ENCODE measurements around the gene DPF3. TPM values are rescaled to one million over a fixed set of nuclear protein-coding genes. Genes with fewer than 3 reads are reported as not detected.

The DPF3 gene
- total RNA-seq, 1 experiment from 2014 or later = not detected

DNA sequence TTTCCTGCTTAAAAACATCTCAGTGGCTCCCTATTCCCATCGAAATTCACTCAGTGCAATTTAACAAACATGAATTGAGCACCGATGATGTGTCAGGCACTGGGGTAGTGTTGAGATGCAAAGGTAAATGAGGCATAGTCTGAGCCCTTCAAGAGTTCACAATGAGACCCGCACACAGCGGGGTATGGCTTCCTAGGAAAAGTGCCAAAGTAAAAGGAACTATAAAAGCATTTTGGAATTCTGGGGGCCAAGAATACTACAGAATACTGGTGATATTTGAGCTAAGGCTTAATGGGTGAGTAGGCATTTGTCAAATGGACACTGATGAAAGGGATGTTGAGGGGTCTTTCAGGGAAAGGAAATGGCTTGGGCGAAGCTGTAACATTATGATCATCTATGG lies 315.4 kb downstream of the DPF3 start:
- no peak for DNase-seq
- intact Hi-C loops (cut with micrococcal nuclease; ENCODE audit: unreplicated experiment) = no loop called here
- H3K4me2 ChIP-seq = no peak overlapping the region
- ChIA-PET POLR2A (ENCODE audit: unreplicated experiment) (no interaction called here), CTCF (no interaction called here)
- no peak for TF ChIP-seq EZH2 (IDR thresholded peaks at IDR 0.05; ENCODE audit: low read depth)
- TF ChIP-seq, protein P1, sequence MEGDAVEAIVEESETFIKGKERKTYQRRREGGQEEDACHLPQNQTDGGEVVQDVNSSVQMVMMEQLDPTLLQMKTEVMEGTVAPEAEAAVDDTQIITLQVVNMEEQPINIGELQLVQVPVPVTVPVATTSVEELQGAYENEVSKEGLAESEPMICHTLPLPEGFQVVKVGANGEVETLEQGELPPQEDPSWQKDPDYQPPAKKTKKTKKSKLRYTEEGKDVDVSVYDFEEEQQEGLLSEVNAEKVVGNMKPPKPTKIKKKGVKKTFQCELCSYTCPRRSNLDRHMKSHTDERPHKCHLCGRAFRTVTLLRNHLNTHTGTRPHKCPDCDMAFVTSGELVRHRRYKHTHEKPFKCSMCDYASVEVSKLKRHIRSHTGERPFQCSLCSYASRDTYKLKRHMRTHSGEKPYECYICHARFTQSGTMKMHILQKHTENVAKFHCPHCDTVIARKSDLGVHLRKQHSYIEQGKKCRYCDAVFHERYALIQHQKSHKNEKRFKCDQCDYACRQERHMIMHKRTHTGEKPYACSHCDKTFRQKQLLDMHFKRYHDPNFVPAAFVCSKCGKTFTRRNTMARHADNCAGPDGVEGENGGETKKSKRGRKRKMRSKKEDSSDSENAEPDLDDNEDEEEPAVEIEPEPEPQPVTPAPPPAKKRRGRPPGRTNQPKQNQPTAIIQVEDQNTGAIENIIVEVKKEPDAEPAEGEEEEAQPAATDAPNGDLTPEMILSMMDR (conservative IDR thresholded peaks at IDR 0.05) = no peak
- no peaks in the 10 kb centered on the region for H3K36me3 ChIP-seq (ENCODE audit: low read depth)
- no peaks in the 10 kb centered on the region for H3K9me2 ChIP-seq (ENCODE audit: insufficient read depth)
- H3K79me2 ChIP-seq (ENCODE audit: low read depth) = no peaks in the 10 kb centered on the region
- no TSS peak for BruUV-seq (replicated peaks)
- H3F3A ChIP-seq (ENCODE audit: insufficient read depth, low read depth) = no peaks in the 10 kb centered on the region
- H4K20me1 ChIP-seq (ENCODE audit: insufficient read depth) = no peaks in the 10 kb centered on the region
- no peak overlapping the region for H3K27ac ChIP-seq
- peaks cover 14% of the 10 kb centered on the region; the same call in 1 of the 2 replicates for H3K27me3 ChIP-seq (ENCODE audit: insufficient read depth, low read depth)
- no peak overlapping the region for H3K4me3 ChIP-seq
- no peaks in the 10 kb centered on the region for H3K4me1 ChIP-seq (replicated peaks; ENCODE audit: insufficient read depth)
- no peaks in the 10 kb centered on the region for H3K9me3 ChIP-seq (ENCODE audit: insufficient read depth, low read depth)
- no peak overlapping the region for H2AFZ ChIP-seq

DNA sequence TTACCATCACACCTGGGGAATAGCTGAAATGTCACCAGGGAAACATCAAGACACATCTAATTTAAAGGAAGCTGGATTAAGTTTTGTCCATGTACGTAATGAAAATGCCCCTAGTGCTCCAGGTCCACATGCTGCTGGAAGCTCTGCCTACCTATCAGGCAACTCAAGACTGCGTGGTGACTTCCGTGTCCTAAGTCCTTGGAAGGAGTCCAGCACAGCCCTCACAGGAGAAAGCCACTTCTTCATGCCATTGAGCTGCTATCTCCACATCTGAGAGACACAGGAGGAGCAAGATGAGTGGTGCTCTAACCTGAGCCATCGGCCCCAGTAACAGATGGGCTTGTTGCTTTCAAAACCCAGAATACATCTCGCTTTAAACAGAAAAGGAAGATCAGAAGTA lies 316.4 kb downstream of the DPF3 start:
- H3F3A ChIP-seq (ENCODE audit: insufficient read depth, low read depth) = no peaks in the 10 kb centered on the region
- H3K79me2 ChIP-seq (ENCODE audit: low read depth) = no peaks in the 10 kb centered on the region
- BruUV-seq (replicated peaks) = no TSS peak
- CTCF ChIA-PET = no interaction called here
- H3K27me3 ChIP-seq (ENCODE audit: insufficient read depth, low read depth) = peaks cover 19% of the 10 kb centered on the region; the same call in 1 of the 2 replicates
- intact Hi-C loops (cut with micrococcal nuclease; ENCODE audit: unreplicated experiment) = no loop called here
- no peak overlapping the region for H3K27ac ChIP-seq
- TF ChIP-seq, protein P1 (conservative IDR thresholded peaks at IDR 0.05) = no peak
- no peak for TF ChIP-seq EZH2 (IDR thresholded peaks at IDR 0.05; ENCODE audit: low read depth)
- no peaks in the 10 kb centered on the region for H3K9me2 ChIP-seq (ENCODE audit: insufficient read depth)
- DNase-seq = no peak
- H3K4me2 ChIP-seq = no peak overlapping the region
- POLR2A ChIA-PET (ENCODE audit: unreplicated experiment) = no interaction called here
- H2AFZ ChIP-seq = no peak overlapping the region
- no peaks in the 10 kb centered on the region for H3K4me1 ChIP-seq (replicated peaks; ENCODE audit: insufficient read depth)
- no peaks in the 10 kb centered on the region for H3K36me3 ChIP-seq (ENCODE audit: low read depth)
- no peaks in the 10 kb centered on the region for H4K20me1 ChIP-seq (ENCODE audit: insufficient read depth)
- no peaks in the 10 kb centered on the region for H3K9me3 ChIP-seq (ENCODE audit: insufficient read depth, low read depth)
- no peak overlapping the region for H3K4me3 ChIP-seq

DNA sequence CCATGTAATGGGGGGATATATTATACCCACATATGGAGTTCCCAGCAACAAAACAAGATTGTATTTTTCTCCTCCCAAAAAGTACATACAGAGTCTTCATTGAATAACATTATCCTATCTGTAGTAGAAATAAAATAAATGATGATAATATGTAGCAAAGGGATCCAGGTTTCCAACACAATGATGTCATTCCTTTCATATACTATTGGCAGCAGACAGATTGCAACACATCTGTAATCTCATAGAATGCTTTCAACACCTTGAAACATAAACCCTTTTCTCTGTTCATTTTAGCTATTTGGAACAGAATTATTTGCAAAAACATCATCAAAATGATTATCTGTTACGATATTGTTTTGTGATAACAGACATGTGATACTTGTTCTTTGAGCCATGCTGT lies 317.6 kb downstream of the DPF3 start:
- H4K20me1 ChIP-seq (ENCODE audit: insufficient read depth) = no peaks in the 10 kb centered on the region
- H3K79me2 ChIP-seq (ENCODE audit: low read depth) = no peaks in the 10 kb centered on the region
- no peaks in the 10 kb centered on the region for H3K9me3 ChIP-seq (ENCODE audit: insufficient read depth, low read depth)
- peaks cover 28% of the 10 kb centered on the region for H3K27me3 ChIP-seq (ENCODE audit: insufficient read depth, low read depth)
- POLR2A ChIA-PET (ENCODE audit: unreplicated experiment) = no interaction called here
- H3K4me3 ChIP-seq = no peak overlapping the region
- CTCF ChIA-PET = no interaction called here
- H3K9me2 ChIP-seq (ENCODE audit: insufficient read depth) = no peaks in the 10 kb centered on the region
- no peaks in the 10 kb centered on the region for H3K36me3 ChIP-seq (ENCODE audit: low read depth)
- no TSS peak for BruUV-seq (replicated peaks)
- no peaks in the 10 kb centered on the region for H3F3A ChIP-seq (ENCODE audit: insufficient read depth, low read depth)
- no peak for DNase-seq
- intact Hi-C loops (cut with micrococcal nuclease; ENCODE audit: unreplicated experiment) = no loop called here
- TF ChIP-seq, protein P1 (conservative IDR thresholded peaks at IDR 0.05) = no peak
- TF ChIP-seq EZH2 (IDR thresholded peaks at IDR 0.05; ENCODE audit: low read depth) = no peak
- no peak overlapping the region for H2AFZ ChIP-seq
- H3K4me2 ChIP-seq = no peak overlapping the region
- no peaks in the 10 kb centered on the region for H3K4me1 ChIP-seq (replicated peaks; ENCODE audit: insufficient read depth)
- no peak overlapping the region for H3K27ac ChIP-seq
